Activated CD8-positive, alpha-beta T cell treated with anti-CD3 and anti-CD28 coated beads for 36 hours (primary cell): ENCODE results near the gene TRAF3IP3. TPM values are rescaled to one million over a fixed set of nuclear protein-coding genes. Genes with fewer than 3 reads are reported as not detected.

Experiments
- ATAC-seq: fragments of 200-7000 bp; cut with Tn5 transposase; one replicate; pipeline ENCODE4 v1.10.0; 2021; ENCODE audit warnings: mild to moderate bottlenecking, moderate library complexity
- CTCF ChIA-PET: fragments of 350-600 bp; sonication (Branson Sonifier 250); formaldehyde crosslinking; loops from one replicate; lab custom pipeline; 2021; ENCODE audit warnings: antibody characterized with exemption; lab: Charles Lee
- POLR2A ChIA-PET: fragments of 350-600 bp; sonication (Branson Sonifier 250); formaldehyde crosslinking; loops from one replicate; lab custom pipeline; 2021; ENCODE audit warnings: antibody characterized with exemption; lab: Charles Lee
- DNase-seq: peaks from one replicate; pipeline ENCODE4 v3.0.0-alpha.2; 2020
- H3K27ac Mint-ChIP-seq: one replicate; pipeline ENCODE4 v1.8.0; 2021; ENCODE audit warnings: mild to moderate bottlenecking, mixed read lengths
- H3K27me3 Mint-ChIP-seq: one replicate; pipeline ENCODE4 v1.8.0; 2021; ENCODE audit warnings: mixed read lengths
- H3K36me3 Mint-ChIP-seq: one replicate; pipeline ENCODE4 v1.8.0; 2021; ENCODE audit warnings: low read depth, mixed read lengths
- H3K4me1 Mint-ChIP-seq: one replicate; pipeline ENCODE4 v1.8.0; 2021; ENCODE audit warnings: low read depth, mixed read lengths
- H3K4me3 Mint-ChIP-seq: one replicate; pipeline ENCODE4 v1.8.0; 2021; ENCODE audit warnings: mild to moderate bottlenecking, moderate library complexity, mixed read lengths
- H3K9me3 Mint-ChIP-seq: one replicate; pipeline ENCODE4 v1.8.0; 2021; ENCODE audit warnings: mixed read lengths
- intact Hi-C: fragments of 100-400 bp; cut with micrococcal nuclease; formaldehyde crosslinking; loops from one replicate; pipeline ENCODE4 v1.10.0; 2022
- total RNA-seq, 2 experiments: library from RNA; stranded (reverse); gene quantifications; one replicate each; pipeline ENCODE4 v1.2.3, GENCODE V29; 2021
- TF ChIP-seq, protein P1 (sequence below): fragments of 200-600 bp; IDR thresholded peaks from one replicate; pipeline ENCODE4 v1.8.0; 2022; ENCODE audit warnings: antibody characterized with exemption, mild to moderate bottlenecking

Gene TRAF3IP3
- total RNA-seq, 2 experiments from 2014 or later = 194 TPM

DNA sequence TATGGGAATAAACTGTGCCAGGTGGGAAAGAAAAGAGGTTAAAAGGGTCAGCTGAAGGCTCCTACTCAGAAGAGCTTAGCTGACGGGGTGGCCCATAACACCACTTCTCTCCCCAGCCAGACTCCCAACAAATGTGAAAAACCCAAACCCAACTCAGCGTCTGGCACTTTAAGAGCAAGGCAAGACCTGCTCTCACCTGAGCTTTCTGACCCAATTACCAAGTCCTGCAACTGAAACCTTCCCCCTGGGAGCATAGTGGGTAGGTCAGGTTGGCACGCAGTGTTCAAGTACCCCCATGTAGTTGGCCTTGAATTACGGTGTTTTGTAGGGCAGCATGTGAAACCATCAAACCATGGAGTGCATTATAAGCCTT, 46.9 kb downstream of the TRAF3IP3 start:
- TF ChIP-seq, protein P1, sequence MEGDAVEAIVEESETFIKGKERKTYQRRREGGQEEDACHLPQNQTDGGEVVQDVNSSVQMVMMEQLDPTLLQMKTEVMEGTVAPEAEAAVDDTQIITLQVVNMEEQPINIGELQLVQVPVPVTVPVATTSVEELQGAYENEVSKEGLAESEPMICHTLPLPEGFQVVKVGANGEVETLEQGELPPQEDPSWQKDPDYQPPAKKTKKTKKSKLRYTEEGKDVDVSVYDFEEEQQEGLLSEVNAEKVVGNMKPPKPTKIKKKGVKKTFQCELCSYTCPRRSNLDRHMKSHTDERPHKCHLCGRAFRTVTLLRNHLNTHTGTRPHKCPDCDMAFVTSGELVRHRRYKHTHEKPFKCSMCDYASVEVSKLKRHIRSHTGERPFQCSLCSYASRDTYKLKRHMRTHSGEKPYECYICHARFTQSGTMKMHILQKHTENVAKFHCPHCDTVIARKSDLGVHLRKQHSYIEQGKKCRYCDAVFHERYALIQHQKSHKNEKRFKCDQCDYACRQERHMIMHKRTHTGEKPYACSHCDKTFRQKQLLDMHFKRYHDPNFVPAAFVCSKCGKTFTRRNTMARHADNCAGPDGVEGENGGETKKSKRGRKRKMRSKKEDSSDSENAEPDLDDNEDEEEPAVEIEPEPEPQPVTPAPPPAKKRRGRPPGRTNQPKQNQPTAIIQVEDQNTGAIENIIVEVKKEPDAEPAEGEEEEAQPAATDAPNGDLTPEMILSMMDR = no peak
- Mint-ChIP-seq H3K4me1 (peaks cover 21% of the 10 kb centered on the region), H3K27me3 (peaks cover 3% of the 10 kb centered on the region), H3K36me3 (no peaks in the 10 kb centered on the region), H3K4me3 (no peak overlapping the region), H3K27ac (no peak overlapping the region), H3K9me3 (no peaks in the 10 kb centered on the region)
- intact Hi-C loops = no loop called here
- ChIA-PET CTCF (interaction anchor here (4.8 kb wide), 1 partner anchor 20 kb away, joined by 29 read pairs; no protein-coding TSS in a partner anchor), POLR2A (no interaction called here)
- DNase-seq (no peak), ATAC-seq (no peak)

DNA sequence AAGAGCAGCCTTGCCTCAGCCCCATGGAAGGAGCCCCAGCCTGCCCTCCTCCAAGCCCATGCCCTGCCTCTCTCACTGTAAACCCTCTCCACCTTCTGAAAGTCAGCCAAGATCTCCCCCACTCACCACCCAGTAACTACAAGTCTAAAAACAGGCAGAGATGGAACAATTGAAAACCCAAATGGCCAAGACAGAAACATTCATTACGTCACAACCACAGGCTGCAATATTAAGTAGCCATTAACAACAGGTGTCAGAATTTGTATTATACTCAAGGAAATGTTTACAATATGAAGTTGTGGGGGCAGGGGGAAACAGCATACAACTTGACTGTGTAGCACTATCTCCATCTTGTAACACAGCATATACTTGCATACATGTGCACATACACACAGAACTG, 47.7 kb downstream of the TRAF3IP3 start:
- ChIA-PET POLR2A (interaction anchor here (0.6 kb wide), 1 partner anchor 35 kb away, joined by 3 read pairs; no protein-coding TSS in a partner anchor), CTCF (interaction anchor here (4.8 kb wide), 1 partner anchor 19 kb away, joined by 29 read pairs; no protein-coding TSS in a partner anchor)
- no peaks in the 10 kb centered on the region for H3K9me3 Mint-ChIP-seq
- peaks cover 21% of the 10 kb centered on the region for H3K4me1 Mint-ChIP-seq
- TF ChIP-seq, protein P1 = no peak
- no peak for ATAC-seq
- no peaks in the 10 kb centered on the region for H3K36me3 Mint-ChIP-seq
- intact Hi-C loops = no loop called here
- H3K27me3 Mint-ChIP-seq = peaks cover 3% of the 10 kb centered on the region
- no peak overlapping the region for H3K4me3 Mint-ChIP-seq
- no peak for DNase-seq
- H3K27ac Mint-ChIP-seq = no peak overlapping the region

DNA sequence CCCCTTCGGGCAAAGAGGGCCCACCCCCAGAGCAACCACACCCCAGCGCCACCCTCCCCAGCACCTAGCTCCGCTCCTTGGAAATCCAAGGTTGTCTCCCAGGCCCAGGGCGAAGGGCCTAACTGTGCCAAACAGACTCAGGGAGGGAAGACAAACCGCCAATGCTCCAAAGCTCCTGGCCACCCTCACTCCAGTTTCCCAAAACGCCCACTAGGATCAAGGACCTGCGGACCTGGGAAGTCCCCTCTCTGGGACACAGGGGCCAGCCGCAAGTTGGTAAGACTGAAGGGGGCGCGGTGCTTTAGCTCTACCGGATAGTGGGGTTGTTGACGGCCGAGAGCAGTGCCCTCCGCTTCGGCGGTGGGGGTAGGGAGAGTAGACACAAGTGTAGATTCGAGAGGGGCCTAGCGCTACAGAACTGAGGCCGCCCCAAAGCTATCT, 49.5 kb downstream of the TRAF3IP3 start:
- ATAC-seq (no peak), DNase-seq (no peak)
- TF ChIP-seq, protein P1 = no peak
- CTCF ChIA-PET = interaction anchor here (5.7 kb wide), 1 partner anchor 17 kb away, joined by 31 read pairs; no protein-coding TSS in a partner anchor
- Mint-ChIP-seq H3K27me3 (peaks cover 3% of the 10 kb centered on the region), H3K27ac (no peak overlapping the region), H3K4me1 (peaks cover 21% of the 10 kb centered on the region), H3K4me3 (peak overlapping the region; percentile 77), H3K9me3 (no peaks in the 10 kb centered on the region), H3K36me3 (no peaks in the 10 kb centered on the region)
- POLR2A ChIA-PET = interaction anchor here (0.6 to 1.3 kb wide), 3 partner anchors 10 to 146 kb away, joined by 3 read pairs; no protein-coding TSS in a partner anchor
- intact Hi-C loops = no loop called here

DNA sequence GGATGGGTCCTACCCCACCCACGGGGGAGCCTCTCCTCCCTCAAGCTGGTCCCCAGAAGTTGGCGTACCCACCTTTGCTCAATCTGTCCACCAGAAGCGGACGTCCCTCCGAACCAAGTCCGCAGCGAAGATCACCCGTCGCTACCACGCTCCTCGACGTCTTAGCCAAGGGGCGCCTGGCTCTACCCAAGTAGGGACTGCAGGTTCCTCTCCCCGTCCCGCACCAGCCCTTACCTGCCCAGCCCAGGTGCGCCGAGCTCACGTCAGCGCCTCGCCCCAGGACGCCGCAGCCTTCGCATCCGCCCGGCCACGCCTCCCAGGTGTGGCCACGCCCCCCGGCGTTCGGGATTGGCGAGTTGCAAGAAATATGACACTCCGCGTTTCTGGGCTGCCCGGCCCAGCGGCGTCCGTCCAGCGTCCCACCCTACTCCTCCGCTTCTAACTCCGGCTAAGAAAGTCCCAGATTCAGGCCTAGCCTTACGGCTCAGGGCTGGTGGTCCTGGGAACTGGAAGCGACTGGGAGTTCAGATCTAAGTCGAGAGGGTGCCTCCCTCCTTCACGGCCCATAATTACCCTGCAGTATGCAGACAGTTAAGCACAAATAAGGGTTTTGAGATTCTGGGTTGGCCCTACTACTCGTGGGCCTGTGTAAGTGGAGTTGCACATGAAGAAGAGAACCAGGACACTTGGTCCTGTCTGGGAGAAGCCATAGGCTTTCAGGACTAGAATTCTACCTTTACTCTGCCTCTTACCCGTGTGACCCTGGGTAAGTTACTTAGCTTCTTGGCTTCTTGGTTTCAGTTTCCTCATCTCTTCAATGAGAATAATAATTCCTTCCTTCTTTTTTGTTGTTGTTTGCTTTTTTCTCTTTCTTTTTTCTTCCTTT, 50.3 kb downstream of the TRAF3IP3 start, which contains the start of gene IRF6:
TSS of gene IRF6 (minus strand) at position 268 of the 886 bp plus-strand sequence. CDS start 4,729 bp downstream, outside the sequence.
- ATAC-seq = peak; percentile 94
- Mint-ChIP-seq H3K4me1 (peaks cover 21% of the 10 kb centered on the region), H3K27me3 (peaks cover 3% of the 10 kb centered on the region), H3K27ac (peak within 1 kb of the TSS; percentile 71), H3K4me3 (peak within 1 kb of the TSS; percentile 77), H3K9me3 (no peaks in the 10 kb centered on the region), H3K36me3 (no peaks in the 10 kb centered on the region)
- ChIA-PET CTCF (interaction anchor here (0.6 to 5.7 kb wide), 3 partner anchors 16 to 31 kb away, joined by 3 to 31 read pairs (median 3); partner anchors contain the start of gene C1orf74), POLR2A (interaction anchor here (0.6 to 0.8 kb wide), 3 partner anchors 9 to 147 kb away, joined by 3 to 5 read pairs (median 3); no protein-coding TSS in a partner anchor)
- DNase-seq = peak; percentile 79
- TF ChIP-seq, protein P1 = no peak
- intact Hi-C loops = no loop called here
